ENCODE results near the gene ARPC1A. TPM values are rescaled to one million over a fixed set of nuclear protein-coding genes. Genes with fewer than 3 reads are reported as not detected.
A peak's percentile ranks its signal among the peaks of the same experiment; 100 is the strongest.

The ARPC1A gene
- total RNA-seq, 2 donors from 2014 or later, result 150 to 154 TPM

DNA sequence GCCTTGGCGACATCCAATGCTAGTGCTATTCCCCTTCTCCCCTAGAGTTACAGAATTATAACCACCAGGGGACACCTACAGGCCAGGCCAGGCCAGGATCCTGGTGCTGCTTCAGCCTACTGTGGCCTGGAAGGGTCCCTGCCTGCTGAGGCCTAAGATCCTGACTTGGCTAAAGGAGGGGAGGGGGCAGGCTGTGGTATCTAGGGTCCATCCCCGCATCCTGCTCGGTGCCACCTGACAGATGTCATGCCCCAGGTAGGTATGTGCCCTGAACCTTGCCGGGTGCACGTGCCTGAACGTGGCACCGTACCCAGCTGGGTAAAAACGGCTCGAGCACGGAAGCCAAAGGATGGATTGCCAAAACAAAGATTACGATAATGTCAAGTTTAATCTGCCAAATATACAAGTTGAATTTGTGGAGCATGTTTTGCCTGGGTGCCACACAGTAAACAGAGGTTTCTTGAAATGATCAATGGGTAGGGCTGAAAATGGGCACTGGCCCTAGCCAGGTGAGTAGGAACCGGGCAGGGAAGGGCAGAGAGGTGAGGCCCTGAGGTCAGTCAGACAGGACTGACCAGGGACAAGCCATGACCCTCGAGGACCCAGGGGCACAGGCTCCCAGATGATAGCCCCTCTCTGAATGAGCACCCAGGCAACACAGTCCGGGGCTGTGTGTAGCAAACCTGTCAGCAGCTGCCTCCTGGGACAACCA lies 70.1 kb downstream of the ARPC1A start:
- Histone ChIP-seq H3K9ac (ENCODE audit: extremely low read depth, low read length, poor library complexity, severe bottlenecking) (no peak overlapping the region), H3K4me1 (ENCODE audit: control insufficient read depth, insufficient read depth, low read length) (no peaks in the 10 kb centered on the region), H3K27ac (ENCODE audit: low read depth, low read length) (no peak overlapping the region), H3K27me3 (ENCODE audit: control insufficient read depth, insufficient read depth, low read length, poor library complexity, severe bottlenecking) (no peaks in the 10 kb centered on the region), H3K9me3 (ENCODE audit: control insufficient read depth, low read length) (no peaks in the 10 kb centered on the region), H3K36me3 (ENCODE audit: control insufficient read depth, insufficient read depth, low read length) (peaks cover 75% of the 10 kb centered on the region), H3K4me3 (ENCODE audit: low read length) (no peak overlapping the region)
- Mint-ChIP-seq H3K4me1 (peaks cover 9% of the 10 kb centered on the region), H3K27me3 (ENCODE audit: insufficient read depth) (no peaks in the 10 kb centered on the region), H3K27ac (peak overlapping the region; percentile 61), H3K36me3 (ENCODE audit: low read depth) (peaks cover 57% of the 10 kb centered on the region), H3K4me3 (no peak overlapping the region), H3K9me3 (no peaks in the 10 kb centered on the region)
- DNase-seq, result no peak
- TF ChIP-seq, protein P1, sequence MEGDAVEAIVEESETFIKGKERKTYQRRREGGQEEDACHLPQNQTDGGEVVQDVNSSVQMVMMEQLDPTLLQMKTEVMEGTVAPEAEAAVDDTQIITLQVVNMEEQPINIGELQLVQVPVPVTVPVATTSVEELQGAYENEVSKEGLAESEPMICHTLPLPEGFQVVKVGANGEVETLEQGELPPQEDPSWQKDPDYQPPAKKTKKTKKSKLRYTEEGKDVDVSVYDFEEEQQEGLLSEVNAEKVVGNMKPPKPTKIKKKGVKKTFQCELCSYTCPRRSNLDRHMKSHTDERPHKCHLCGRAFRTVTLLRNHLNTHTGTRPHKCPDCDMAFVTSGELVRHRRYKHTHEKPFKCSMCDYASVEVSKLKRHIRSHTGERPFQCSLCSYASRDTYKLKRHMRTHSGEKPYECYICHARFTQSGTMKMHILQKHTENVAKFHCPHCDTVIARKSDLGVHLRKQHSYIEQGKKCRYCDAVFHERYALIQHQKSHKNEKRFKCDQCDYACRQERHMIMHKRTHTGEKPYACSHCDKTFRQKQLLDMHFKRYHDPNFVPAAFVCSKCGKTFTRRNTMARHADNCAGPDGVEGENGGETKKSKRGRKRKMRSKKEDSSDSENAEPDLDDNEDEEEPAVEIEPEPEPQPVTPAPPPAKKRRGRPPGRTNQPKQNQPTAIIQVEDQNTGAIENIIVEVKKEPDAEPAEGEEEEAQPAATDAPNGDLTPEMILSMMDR (conservative IDR thresholded peaks at IDR 0.05), result peak; percentile 54
- WGBS, 2 experiments (ENCODE audit: insufficient coverage in 1 of 2, insufficient read length in 1 of 2), result 95 to 97% methylated on average over 12 to 14 of the region's 14 CpGs

DNA sequence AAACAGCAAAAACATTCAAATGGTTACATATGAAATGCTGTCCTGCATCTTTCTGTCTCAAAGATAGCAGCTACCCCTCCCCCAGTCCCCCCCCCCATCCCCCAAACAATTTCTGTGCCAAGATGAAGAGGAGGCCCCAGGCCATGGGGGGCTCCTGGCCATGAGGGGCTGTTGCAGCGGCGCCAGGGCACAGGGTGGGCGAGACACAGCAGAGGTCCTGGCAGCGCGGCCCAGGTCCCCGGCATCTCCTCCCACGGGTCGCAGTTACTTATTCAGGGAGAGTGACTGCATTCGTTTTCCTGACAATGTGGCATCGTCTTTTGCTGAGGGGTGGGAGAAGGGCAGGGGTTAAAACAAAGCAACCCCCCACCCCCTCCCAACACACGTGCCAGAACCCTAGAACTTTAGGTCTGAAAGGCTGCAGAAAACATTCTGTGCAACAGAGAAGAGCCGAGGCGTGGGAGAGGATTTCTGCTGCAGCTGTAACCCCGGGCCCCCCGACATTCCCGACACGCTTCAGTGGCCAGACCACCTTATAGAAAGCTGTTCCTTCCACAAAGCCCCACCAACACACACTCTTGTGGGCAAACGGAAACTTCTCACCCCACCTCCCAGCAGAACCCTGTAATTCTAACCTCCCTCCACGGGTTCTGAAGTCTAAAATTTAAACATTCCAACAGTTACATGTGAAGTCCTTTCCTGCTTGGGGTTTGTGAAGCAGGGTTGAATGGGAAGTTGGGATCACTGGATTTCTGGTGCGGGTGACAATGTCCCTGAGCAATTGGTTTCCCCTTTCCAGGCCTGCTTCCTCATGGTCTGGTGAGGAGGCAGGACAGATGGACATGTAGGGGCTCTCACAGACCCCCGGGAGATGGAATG lies 71.0 kb downstream of the ARPC1A start:
- Histone ChIP-seq H3K4me3 (ENCODE audit: low read length) (no peak overlapping the region), H3K9ac (ENCODE audit: extremely low read depth, low read length, poor library complexity, severe bottlenecking) (no peak overlapping the region), H3K27me3 (ENCODE audit: control insufficient read depth, insufficient read depth, low read length, poor library complexity, severe bottlenecking) (no peaks in the 10 kb centered on the region), H3K4me1 (ENCODE audit: control insufficient read depth, insufficient read depth, low read length) (no peaks in the 10 kb centered on the region), H3K9me3 (ENCODE audit: control insufficient read depth, low read length) (no peaks in the 10 kb centered on the region), H3K27ac (ENCODE audit: low read depth, low read length) (peak overlapping the region; percentile 49), H3K36me3 (ENCODE audit: control insufficient read depth, insufficient read depth, low read length) (peaks cover 76% of the 10 kb centered on the region)
- H3K36me3 Mint-ChIP-seq (ENCODE audit: low read depth), result peaks cover 58% of the 10 kb centered on the region
- no peaks in the 10 kb centered on the region for H3K27me3 Mint-ChIP-seq (ENCODE audit: insufficient read depth)
- no peaks in the 10 kb centered on the region for H3K9me3 Mint-ChIP-seq
- TF ChIP-seq, protein P1 (conservative IDR thresholded peaks at IDR 0.05), result no peak
- H3K27ac Mint-ChIP-seq, result no peak overlapping the region
- DNase-seq, result no peak
- H3K4me3 Mint-ChIP-seq, result no peak overlapping the region
- H3K4me1 Mint-ChIP-seq, result peaks cover 9% of the 10 kb centered on the region
- WGBS, 2 experiments (ENCODE audit: insufficient coverage in 1 of 2, insufficient read length in 1 of 2), result 92 to 100% methylated on average over 1 to 21 of the region's 21 CpGs

DNA sequence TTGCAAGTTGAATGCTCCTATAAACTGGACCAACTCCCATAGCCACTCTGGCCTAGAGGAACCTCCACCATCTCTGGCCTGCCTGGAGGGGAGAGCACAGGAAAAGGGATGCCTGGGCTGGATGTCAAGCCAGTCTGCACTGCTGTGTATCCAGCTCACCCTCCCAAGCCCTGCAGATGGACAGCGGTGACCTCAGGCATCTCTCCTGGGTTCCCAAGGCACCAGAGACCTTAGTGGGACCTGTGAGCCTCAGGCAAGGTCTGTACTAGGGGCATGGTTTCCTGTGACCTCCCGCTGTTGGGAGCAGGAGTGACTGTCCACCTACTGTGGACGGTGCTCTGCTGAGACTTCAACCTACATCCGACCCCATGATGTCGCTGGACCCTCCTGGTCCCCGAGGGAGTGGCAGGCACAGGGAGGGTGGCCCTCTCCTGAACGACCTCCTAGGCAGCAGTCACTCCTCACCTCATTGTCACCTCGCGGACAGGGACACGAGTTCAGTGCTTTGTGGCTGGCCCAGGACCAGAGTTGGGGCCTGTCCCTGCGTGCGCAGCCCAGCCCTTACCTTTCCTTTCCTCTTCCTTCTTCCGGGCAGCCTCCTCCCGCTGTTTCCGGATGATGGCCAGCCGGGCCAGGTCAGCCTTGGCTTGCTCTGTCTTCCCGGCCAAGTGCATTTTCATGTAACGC lies 71.7 kb downstream of the ARPC1A start:
- H3K9ac ChIP-seq (ENCODE audit: extremely low read depth, low read length, poor library complexity, severe bottlenecking), result no peak overlapping the region
- H3K36me3 ChIP-seq (ENCODE audit: control insufficient read depth, insufficient read depth, low read length), result peaks cover 84% of the 10 kb centered on the region
- 94 to 96% methylated on average over 11 to 18 of the region's 18 CpGs for WGBS, 2 experiments (ENCODE audit: insufficient coverage in 1 of 2, insufficient read length in 1 of 2)
- H3K9me3 ChIP-seq (ENCODE audit: control insufficient read depth, low read length), result no peaks in the 10 kb centered on the region
- TF ChIP-seq, protein P1 (conservative IDR thresholded peaks at IDR 0.05), result no peak
- Mint-ChIP-seq H3K4me1 (peaks cover 9% of the 10 kb centered on the region), H3K4me3 (no peak overlapping the region), H3K36me3 (ENCODE audit: low read depth) (peaks cover 58% of the 10 kb centered on the region), H3K27ac (no peak overlapping the region), H3K9me3 (no peaks in the 10 kb centered on the region), H3K27me3 (ENCODE audit: insufficient read depth) (no peaks in the 10 kb centered on the region)
- DNase-seq, result no peak
- no peak overlapping the region for H3K4me3 ChIP-seq (ENCODE audit: low read length)
- no peaks in the 10 kb centered on the region for H3K27me3 ChIP-seq (ENCODE audit: control insufficient read depth, insufficient read depth, low read length, poor library complexity, severe bottlenecking)
- no peak overlapping the region for H3K27ac ChIP-seq (ENCODE audit: low read depth, low read length)
- no peaks in the 10 kb centered on the region for H3K4me1 ChIP-seq (ENCODE audit: control insufficient read depth, insufficient read depth, low read length)
